HL-60 (cell line): ENCODE results near the gene CHIT1.

ENCODE experiments used
- DNase-seq, 2 experiments: peaks; one replicate each; pipeline ENCODE4 v3.0.0-alpha.2; 2010 to 2020; ENCODE audit warnings: low read depth in 1 of 2, low spot score in 1 of 2
- H3K27ac ChIP-seq: fragments of 250-450 bp; sonication (Bioruptor Pico); replicated peaks from 2 replicates; pipeline ENCODE4 v1.5.1; 2020; ENCODE audit warnings: mild to moderate bottlenecking, moderate library complexity
- H3K27me3 ChIP-seq: fragments of 250-450 bp; sonication (Bioruptor Pico); 2 replicates; pipeline ENCODE4 v1.5.1; 2021; ENCODE audit warnings: mild to moderate bottlenecking, moderate library complexity; ENCODE audit not compliant: insufficient read depth, poor library complexity, severe bottlenecking
- H3K4me3 ChIP-seq: replicated peaks from 2 replicates; pipeline ENCODE4 v1.5.1; 2011; ENCODE audit warnings: mild to moderate bottlenecking, control low read depth, low read length; ENCODE audit not compliant: insufficient read depth
- GABPA ChIP-seq: IDR thresholded peaks from 2 replicates; pipeline ENCODE4 v1.6.1; 2012; ENCODE audit warnings: low read depth
- POLR2AphosphoS5 ChIP-seq: IDR thresholded peaks from 2 replicates; pipeline ENCODE4 v1.6.1; 2012; ENCODE audit warnings: low read depth
- SPI1 ChIP-seq: IDR thresholded peaks from 2 replicates; pipeline ENCODE4 v1.6.1; 2012; ENCODE audit warnings: low read depth, mild to moderate bottlenecking, borderline replicate concordance
- TF ChIP-seq, protein P1 (sequence below): IDR thresholded peaks from 2 replicates; pipeline ENCODE4 v1.6.1; 2012; ENCODE audit warnings: low read depth; ENCODE audit not compliant: insufficient replicate concordance
- TF ChIP-seq, protein P2 (sequence below): IDR thresholded peaks from one replicate; pipeline ENCODE4 v1.5.1; 2011; ENCODE audit warnings: low read length, control low read depth, inconsistent platforms; ENCODE audit not compliant: insufficient read depth

Gene CHIT1

GRCh38 chr1:203208181-203208580 is 21.3 kb downstream of the CHIT1 start:
- Histone ChIP-seq H3K27ac (no peak overlapping the region), H3K4me3 (no peak overlapping the region), H3K27me3 (no peaks in the 10 kb centered on the region)
- TF ChIP-seq SPI1 = no peak
- no peak for TF ChIP-seq POLR2AphosphoS5
- TF ChIP-seq, protein P1, sequence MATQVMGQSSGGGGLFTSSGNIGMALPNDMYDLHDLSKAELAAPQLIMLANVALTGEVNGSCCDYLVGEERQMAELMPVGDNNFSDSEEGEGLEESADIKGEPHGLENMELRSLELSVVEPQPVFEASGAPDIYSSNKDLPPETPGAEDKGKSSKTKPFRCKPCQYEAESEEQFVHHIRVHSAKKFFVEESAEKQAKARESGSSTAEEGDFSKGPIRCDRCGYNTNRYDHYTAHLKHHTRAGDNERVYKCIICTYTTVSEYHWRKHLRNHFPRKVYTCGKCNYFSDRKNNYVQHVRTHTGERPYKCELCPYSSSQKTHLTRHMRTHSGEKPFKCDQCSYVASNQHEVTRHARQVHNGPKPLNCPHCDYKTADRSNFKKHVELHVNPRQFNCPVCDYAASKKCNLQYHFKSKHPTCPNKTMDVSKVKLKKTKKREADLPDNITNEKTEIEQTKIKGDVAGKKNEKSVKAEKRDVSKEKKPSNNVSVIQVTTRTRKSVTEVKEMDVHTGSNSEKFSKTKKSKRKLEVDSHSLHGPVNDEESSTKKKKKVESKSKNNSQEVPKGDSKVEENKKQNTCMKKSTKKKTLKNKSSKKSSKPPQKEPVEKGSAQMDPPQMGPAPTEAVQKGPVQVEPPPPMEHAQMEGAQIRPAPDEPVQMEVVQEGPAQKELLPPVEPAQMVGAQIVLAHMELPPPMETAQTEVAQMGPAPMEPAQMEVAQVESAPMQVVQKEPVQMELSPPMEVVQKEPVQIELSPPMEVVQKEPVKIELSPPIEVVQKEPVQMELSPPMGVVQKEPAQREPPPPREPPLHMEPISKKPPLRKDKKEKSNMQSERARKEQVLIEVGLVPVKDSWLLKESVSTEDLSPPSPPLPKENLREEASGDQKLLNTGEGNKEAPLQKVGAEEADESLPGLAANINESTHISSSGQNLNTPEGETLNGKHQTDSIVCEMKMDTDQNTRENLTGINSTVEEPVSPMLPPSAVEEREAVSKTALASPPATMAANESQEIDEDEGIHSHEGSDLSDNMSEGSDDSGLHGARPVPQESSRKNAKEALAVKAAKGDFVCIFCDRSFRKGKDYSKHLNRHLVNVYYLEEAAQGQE = no peak
- no peak for TF ChIP-seq GABPA
- TF ChIP-seq, protein P2, sequence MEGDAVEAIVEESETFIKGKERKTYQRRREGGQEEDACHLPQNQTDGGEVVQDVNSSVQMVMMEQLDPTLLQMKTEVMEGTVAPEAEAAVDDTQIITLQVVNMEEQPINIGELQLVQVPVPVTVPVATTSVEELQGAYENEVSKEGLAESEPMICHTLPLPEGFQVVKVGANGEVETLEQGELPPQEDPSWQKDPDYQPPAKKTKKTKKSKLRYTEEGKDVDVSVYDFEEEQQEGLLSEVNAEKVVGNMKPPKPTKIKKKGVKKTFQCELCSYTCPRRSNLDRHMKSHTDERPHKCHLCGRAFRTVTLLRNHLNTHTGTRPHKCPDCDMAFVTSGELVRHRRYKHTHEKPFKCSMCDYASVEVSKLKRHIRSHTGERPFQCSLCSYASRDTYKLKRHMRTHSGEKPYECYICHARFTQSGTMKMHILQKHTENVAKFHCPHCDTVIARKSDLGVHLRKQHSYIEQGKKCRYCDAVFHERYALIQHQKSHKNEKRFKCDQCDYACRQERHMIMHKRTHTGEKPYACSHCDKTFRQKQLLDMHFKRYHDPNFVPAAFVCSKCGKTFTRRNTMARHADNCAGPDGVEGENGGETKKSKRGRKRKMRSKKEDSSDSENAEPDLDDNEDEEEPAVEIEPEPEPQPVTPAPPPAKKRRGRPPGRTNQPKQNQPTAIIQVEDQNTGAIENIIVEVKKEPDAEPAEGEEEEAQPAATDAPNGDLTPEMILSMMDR = no peak
- DNase-seq = no peak

GRCh38 chr1:203207751-203208150 is 21.7 kb downstream of the CHIT1 start:
- Histone ChIP-seq H3K4me3 (no peak overlapping the region), H3K27ac (no peak overlapping the region), H3K27me3 (no peaks in the 10 kb centered on the region)
- DNase-seq = no peak
- no peak for TF ChIP-seq GABPA
- TF ChIP-seq, protein P1 = no peak
- TF ChIP-seq SPI1 = no peak
- no peak for TF ChIP-seq POLR2AphosphoS5
- TF ChIP-seq, protein P2 = no peak

DNA sequence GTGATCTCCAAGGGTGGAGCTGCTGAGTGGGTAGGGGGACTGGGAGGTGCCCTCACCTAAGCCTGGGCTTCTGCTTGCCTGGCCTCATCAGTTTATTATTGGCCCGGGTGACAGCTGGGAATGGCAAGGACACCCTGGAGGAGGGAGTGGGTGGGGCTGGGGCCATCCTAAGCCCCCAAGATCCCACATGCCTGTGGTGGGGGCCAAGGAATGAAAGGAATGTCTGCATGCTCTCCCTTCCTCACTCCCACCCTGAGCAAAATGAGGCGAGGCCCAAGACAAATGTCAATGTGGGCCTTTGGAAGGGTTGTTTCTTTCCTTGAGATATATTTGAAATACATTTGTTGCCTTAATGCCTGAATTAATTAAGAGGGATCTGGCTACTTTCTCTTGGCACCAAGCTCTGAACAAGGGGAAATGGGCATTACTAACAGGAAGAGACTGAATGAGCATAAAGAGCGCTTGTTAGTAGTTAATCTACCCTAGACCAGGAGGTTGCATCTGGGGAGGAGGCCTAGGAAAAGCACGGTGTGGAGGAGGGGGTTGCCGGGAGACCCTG is 23.3 kb downstream of the CHIT1 start:
- TF ChIP-seq POLR2AphosphoS5 (no peak), SPI1 (no peak), GABPA (no peak)
- TF ChIP-seq, protein P1 = no peak
- TF ChIP-seq, protein P2 = no peak
- H3K27ac ChIP-seq = no peak overlapping the region

More for the DNA sequence above, 23.3 kb downstream of the CHIT1 start:
- DNase-seq = no peak
- Histone ChIP-seq H3K4me3 (no peak overlapping the region), H3K27me3 (no peaks in the 10 kb centered on the region)
